ENCODE data around the gene HOXA2. TPM values are rescaled to one million over a fixed set of nuclear protein-coding genes. Genes with fewer than 3 reads are reported as not detected.

Gene HOXA2
- total and polyA plus RNA-seq, 8 donors, result 0.89 to 3.7 (median 1.2) TPM; not detected in 1

- intact Hi-C loops (cut with DNase I; ENCODE audit: low total_unique reads), result no loop called here
- Histone ChIP-seq H3K4me3 (no peak overlapping the region), H3K36me3 (no peaks in the 10 kb centered on the region), H3K4me1 (no peaks in the 10 kb centered on the region), H3K27ac (no peak overlapping the region), H3K27me3 (peaks cover 0 to 3% (median 0%) of the 10 kb centered on the region in 3 donors), H3K9me3 (peaks cover 0 to 4% (median 2%) of the 10 kb centered on the region in 4 donors)
- no peak for DNase-seq
- WGBS, 5 donors, result 86 to 96% (median 94%) methylated on average over 1 of the region's 1 CpG
- TF ChIP-seq CTCF (IDR thresholded peaks at IDR 0.05) (no peak), POLR2AphosphoS5 (IDR thresholded peaks at IDR 0.05) (no peak), POLR2A (IDR thresholded peaks at IDR 0.05) (no peak), EP300 (IDR thresholded peaks at IDR 0.05) (no peak)
These were observed 23.1 kb downstream of the HOXA2 start for GRCh38 chr7:27079234-27079975.

GRCh38 chr7:27078616-27079233 lies 23.8 kb downstream of the HOXA2 start:
- DNase-seq, result no peak
- TF ChIP-seq CTCF (IDR thresholded peaks at IDR 0.05) (no peak), EP300 (IDR thresholded peaks at IDR 0.05) (no peak), POLR2A (IDR thresholded peaks at IDR 0.05) (no peak), POLR2AphosphoS5 (IDR thresholded peaks at IDR 0.05) (no peak)
- WGBS, 5 donors, result 80 to 88% (median 83%) methylated on average over 5 of the region's 5 CpGs
- peaks cover 0 to 3% (median 0%) of the 10 kb centered on the region in 3 donors for H3K27me3 ChIP-seq
- H3K4me1 ChIP-seq, result no peaks in the 10 kb centered on the region
- no peak overlapping the region for H3K27ac ChIP-seq
- H3K4me3 ChIP-seq, result no peak overlapping the region
- no peaks in the 10 kb centered on the region for H3K36me3 ChIP-seq
- intact Hi-C loops (cut with DNase I; ENCODE audit: low total_unique reads), result no loop called here
- peaks cover 0 to 4% (median 2%) of the 10 kb centered on the region in 4 donors for H3K9me3 ChIP-seq

- Histone ChIP-seq H3K36me3 (no peaks in the 10 kb centered on the region), H3K27ac (no peak overlapping the region), H3K4me1 (no peaks in the 10 kb centered on the region), H3K4me3 (no peak overlapping the region), H3K9me3 (peaks cover 0 to 4% (median 2%) of the 10 kb centered on the region in 4 donors), H3K27me3 (peaks cover 0 to 10% (median 0%) of the 10 kb centered on the region in 3 donors)
- no peak for DNase-seq
- TF ChIP-seq EP300 (IDR thresholded peaks at IDR 0.05) (no peak), POLR2AphosphoS5 (IDR thresholded peaks at IDR 0.05) (no peak), CTCF (IDR thresholded peaks at IDR 0.05) (no peak), POLR2A (IDR thresholded peaks at IDR 0.05) (no peak)
- intact Hi-C loops (cut with DNase I; ENCODE audit: low total_unique reads), result no loop called here
These were observed 29.4 kb downstream of the HOXA2 start for GRCh38 chr7:27073076-27073475.

- Histone ChIP-seq H3K9me3 (peaks cover 0 to 4% (median 2%) of the 10 kb centered on the region in 4 donors), H3K4me3 (no peak overlapping the region), H3K36me3 (no peaks in the 10 kb centered on the region), H3K27me3 (peaks cover 0 to 10% (median 0%) of the 10 kb centered on the region in 3 donors), H3K27ac (no peak overlapping the region), H3K4me1 (no peaks in the 10 kb centered on the region)
- DNase-seq, result no peak
- TF ChIP-seq POLR2A (IDR thresholded peaks at IDR 0.05) (no peak), EP300 (IDR thresholded peaks at IDR 0.05) (no peak), POLR2AphosphoS5 (IDR thresholded peaks at IDR 0.05) (no peak)
- 66 to 77% (median 70%) methylated on average over 6 of the region's 6 CpGs for WGBS, 5 donors
- intact Hi-C loops (cut with DNase I; ENCODE audit: low total_unique reads), result no loop called here
These were observed 30.7 kb downstream of the HOXA2 start for GRCh38 chr7:27071622-27072390.

Measured in stomach (tissue), 9 donors.